AG04449 (cell line): ENCODE measurements around the gene APBA1.

Experiments used
- CTCF ChIA-PET: fragments of 350-600 bp; formaldehyde crosslinking; extraction: SDS; loops from one replicate; lab custom pipeline; 2021; ENCODE audit warnings: antibody characterized with exemption; lab: Yijun Ruan, JAX
- POLR2A ChIA-PET: fragments of 400-600, 350-600 bp; formaldehyde crosslinking; extraction: SDS; loops from one replicate; lab custom pipeline; 2020; ENCODE audit warnings: antibody characterized with exemption, inconsistent platforms; lab: Yijun Ruan, JAX
- DNase-seq: peaks from one replicate; pipeline ENCODE4 v3.0.0-alpha.2; 2010; ENCODE audit warnings: low read depth, low spot score
- H3K4me3 ChIP-seq: 2 replicates; pipeline ENCODE4 v1.5.1; 2011; ENCODE audit warnings: low read depth, mild to moderate bottlenecking, control low read depth, low read length
- TF ChIP-seq, protein P1 (sequence below): IDR thresholded peaks from one replicate; pipeline ENCODE4 v1.5.1; 2011; ENCODE audit warnings: mild to moderate bottlenecking, moderate library complexity, low read length, control low read depth, inconsistent platforms; ENCODE audit not compliant: insufficient read depth; ENCODE audit errors: missing control alignments

Gene APBA1

GRCh38 chr9:69554945-69555344, 117.2 kb downstream of the APBA1 start:
- ChIA-PET POLR2A (interaction anchor here (1.0 kb wide), 1 partner anchor 15 kb away, joined by 3 read pairs; no protein-coding TSS in a partner anchor), CTCF (interaction anchor here (0.9 to 1.6 kb wide), 5 partner anchors 9 to 132 kb away, joined by 3 to 7 read pairs (median 5); no protein-coding TSS in a partner anchor)
- TF ChIP-seq, protein P1, sequence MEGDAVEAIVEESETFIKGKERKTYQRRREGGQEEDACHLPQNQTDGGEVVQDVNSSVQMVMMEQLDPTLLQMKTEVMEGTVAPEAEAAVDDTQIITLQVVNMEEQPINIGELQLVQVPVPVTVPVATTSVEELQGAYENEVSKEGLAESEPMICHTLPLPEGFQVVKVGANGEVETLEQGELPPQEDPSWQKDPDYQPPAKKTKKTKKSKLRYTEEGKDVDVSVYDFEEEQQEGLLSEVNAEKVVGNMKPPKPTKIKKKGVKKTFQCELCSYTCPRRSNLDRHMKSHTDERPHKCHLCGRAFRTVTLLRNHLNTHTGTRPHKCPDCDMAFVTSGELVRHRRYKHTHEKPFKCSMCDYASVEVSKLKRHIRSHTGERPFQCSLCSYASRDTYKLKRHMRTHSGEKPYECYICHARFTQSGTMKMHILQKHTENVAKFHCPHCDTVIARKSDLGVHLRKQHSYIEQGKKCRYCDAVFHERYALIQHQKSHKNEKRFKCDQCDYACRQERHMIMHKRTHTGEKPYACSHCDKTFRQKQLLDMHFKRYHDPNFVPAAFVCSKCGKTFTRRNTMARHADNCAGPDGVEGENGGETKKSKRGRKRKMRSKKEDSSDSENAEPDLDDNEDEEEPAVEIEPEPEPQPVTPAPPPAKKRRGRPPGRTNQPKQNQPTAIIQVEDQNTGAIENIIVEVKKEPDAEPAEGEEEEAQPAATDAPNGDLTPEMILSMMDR, result no peak
- DNase-seq, result peak; percentile 84
- H3K4me3 ChIP-seq, result no peak overlapping the region

DNA sequence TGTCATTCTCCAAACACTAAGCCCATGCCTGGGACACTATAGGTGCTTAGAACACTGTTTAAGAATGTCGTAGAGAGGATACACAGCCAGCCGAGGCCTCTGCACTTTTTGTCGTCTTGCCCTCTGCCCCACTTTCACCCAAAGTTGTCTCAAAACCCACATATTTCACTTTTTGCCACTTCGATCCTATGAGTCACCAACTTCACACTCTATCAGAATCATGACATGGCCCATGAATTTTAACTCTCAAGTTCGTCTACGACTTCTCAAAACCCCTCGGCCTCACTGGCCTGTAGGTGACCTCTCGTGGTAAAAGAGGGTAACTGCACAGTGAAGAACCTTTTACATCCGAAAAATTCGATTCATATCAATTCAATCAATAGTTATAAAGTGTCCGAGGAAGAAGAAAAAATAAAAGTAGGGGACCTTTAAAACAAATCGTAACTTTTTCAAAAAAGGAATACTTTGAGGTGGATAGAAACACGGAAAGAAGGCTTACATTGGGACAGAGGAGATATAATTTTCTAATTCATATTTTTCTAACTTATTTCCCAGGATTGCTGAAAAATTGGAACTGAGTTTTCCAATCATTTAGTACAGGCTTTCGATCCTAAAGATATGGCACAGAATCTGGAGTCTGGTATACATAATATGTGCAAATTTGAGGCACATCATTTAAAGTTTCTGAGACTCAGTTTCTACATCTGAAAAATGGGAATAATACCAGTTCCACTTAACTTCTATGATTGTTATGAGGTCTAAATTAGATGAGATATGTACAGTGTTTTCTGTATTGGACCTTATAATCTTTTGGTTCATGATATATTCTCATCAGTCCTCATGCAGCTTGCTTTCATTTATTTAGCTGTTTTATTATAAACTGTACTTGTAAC, 122.6 kb downstream of the APBA1 start:
- H3K4me3 ChIP-seq, result no peak overlapping the region
- ChIA-PET POLR2A (no interaction called here), CTCF (interaction anchor here (0.7 to 5.4 kb wide), 11 partner anchors 12 to 137 kb away, joined by 3 to 197 read pairs (median 5); no protein-coding TSS in a partner anchor)
- TF ChIP-seq, protein P1, result peak; percentile 70
- DNase-seq, result no peak

DNA sequence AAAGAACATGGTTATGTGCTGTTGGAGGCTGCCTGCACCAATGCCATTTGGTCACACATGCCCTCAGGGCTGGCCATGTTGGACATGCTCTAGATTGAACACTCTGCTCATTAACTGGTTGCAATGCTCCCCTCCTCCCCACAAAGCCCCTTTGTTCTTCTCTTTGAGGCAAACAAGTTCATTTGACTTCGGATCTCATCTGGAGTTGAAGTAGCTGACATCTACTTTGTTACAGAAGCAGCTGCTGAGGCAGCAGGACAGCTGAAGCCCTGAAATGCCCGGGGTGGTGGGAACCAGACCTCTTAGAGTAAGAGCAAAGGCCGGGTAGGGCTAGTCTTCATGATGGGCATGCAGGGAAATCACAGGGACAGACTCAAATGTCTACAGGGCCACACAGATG, 123.5 kb downstream of the APBA1 start:
- DNase-seq, result no peak
- TF ChIP-seq, protein P1, result no peak
- POLR2A ChIA-PET, result no interaction called here
- H3K4me3 ChIP-seq, result no peak overlapping the region
- CTCF ChIA-PET, result interaction anchor here (0.8 to 5.4 kb wide), 7 partner anchors 8 to 137 kb away, joined by 3 to 197 read pairs (median 3); no protein-coding TSS in a partner anchor

DNA sequence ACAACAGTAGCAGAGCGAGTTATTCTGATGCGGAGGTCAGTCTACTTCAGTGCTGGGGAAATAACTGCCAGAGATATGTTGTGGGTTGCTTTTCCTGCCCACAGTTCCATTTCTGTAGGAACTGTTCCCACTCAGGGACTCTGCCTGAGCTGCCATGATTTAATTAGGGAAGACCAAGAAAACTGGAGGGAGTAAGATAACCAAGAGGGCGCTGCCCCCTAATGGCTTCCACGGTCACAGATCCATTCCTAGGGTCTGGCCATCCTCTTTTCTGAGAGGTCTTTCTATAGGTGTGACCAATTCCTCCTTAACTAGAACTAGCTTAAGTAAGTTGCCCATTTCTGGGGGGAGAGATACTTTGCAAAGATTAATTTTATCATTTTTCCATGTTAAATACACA, 125.9 kb downstream of the APBA1 start:
- CTCF ChIA-PET, result interaction anchor here (1.0 to 5.4 kb wide), 11 partner anchors 8 to 152 kb away, joined by 3 to 197 read pairs (median 6); partner anchors contain the start of gene APBA1

GRCh38 chr9:69542942-69543704, 129.0 kb downstream of the APBA1 start:
- POLR2A ChIA-PET, result no interaction called here
- TF ChIP-seq, protein P1, result no peak
- H3K4me3 ChIP-seq, result no peak overlapping the region
- CTCF ChIA-PET, result interaction anchor here (1.9 kb wide), 2 partner anchors 120 to 130 kb away, joined by 5 to 13 read pairs; no protein-coding TSS in a partner anchor
- DNase-seq, result no peak

More for the DNA sequence above, 125.9 kb downstream of the APBA1 start:
- TF ChIP-seq, protein P1, result peak; percentile 41
- H3K4me3 ChIP-seq, result no peak overlapping the region
- no peak for DNase-seq
- POLR2A ChIA-PET, result no interaction called here
